Transverse colon (tissue), 4 donors: ENCODE results near the gene NUP210.

Experiments used
- POLR2A ChIP-seq: fragments of 450-650 bp; IDR thresholded peaks from one replicate; pipeline ENCODE4 v1.6.1; 2016; ENCODE audit warnings: antibody characterized with exemption, mild to moderate bottlenecking, moderate library complexity
- POLR2AphosphoS5 ChIP-seq, 3 donors: sonication (generic); formaldehyde crosslinking; IDR thresholded peaks; one replicate each; pipeline ENCODE4 v1.6.1; 2016; ENCODE audit warnings: antibody characterized with exemption in 3 of 3
- TF ChIP-seq, protein P1 (sequence below), 5 experiments: fragments of 200-600 bp in 3 of 5; fragments of 450-650 bp in 2 of 5; sonication (generic) in 3 of 5; IDR thresholded peaks; 1 replicate in 2 of 5; 2 replicates in 3 of 5; pipeline ENCODE4 v1.5.1; 2016 to 2017; ENCODE audit warnings: antibody characterized with exemption in 5 of 5, inconsistent platforms in 3 of 5, mild to moderate bottlenecking in 2 of 5, moderate library complexity in 1 of 5

DNA sequence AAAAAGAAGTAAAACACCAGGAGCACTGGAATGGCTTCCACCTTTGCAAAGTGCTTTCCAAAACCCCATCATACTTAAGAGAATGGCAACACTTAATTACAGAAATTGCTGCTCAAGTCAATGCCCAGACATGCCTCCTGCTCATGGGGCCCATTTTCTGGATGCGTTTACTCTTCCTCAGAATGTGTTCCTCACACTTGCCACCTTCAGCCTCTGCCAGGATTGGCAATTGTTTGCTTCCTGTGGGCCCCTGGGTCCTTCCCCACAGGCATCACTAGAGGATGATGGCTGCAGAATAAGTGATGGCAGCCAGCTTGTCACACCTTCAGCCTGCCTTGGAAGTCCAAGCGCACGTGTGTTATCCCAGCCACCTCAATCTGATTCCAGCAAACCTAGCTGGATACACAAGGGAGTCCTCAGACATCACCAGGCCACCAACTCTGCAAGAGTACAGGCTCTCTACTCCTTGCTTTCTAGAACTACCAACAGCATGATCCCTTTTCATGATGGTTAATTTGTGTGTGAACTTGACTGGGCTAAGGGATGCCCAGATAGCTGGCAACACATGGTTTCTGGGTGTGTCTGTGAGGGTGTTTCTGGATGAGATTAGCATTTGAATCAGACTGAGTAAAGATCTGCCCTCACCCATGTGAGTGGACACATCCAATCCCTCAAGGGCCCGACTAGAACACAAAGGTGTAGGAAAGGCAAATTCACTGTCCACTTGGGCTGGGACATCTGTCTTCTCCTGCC, 4.9 kb upstream of the NUP210 start:
- TF ChIP-seq, protein P1, sequence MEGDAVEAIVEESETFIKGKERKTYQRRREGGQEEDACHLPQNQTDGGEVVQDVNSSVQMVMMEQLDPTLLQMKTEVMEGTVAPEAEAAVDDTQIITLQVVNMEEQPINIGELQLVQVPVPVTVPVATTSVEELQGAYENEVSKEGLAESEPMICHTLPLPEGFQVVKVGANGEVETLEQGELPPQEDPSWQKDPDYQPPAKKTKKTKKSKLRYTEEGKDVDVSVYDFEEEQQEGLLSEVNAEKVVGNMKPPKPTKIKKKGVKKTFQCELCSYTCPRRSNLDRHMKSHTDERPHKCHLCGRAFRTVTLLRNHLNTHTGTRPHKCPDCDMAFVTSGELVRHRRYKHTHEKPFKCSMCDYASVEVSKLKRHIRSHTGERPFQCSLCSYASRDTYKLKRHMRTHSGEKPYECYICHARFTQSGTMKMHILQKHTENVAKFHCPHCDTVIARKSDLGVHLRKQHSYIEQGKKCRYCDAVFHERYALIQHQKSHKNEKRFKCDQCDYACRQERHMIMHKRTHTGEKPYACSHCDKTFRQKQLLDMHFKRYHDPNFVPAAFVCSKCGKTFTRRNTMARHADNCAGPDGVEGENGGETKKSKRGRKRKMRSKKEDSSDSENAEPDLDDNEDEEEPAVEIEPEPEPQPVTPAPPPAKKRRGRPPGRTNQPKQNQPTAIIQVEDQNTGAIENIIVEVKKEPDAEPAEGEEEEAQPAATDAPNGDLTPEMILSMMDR (IDR thresholded peaks at IDR 0.05) = no peak
- no peak for TF ChIP-seq POLR2AphosphoS5 (IDR thresholded peaks at IDR 0.05)
- no peak for TF ChIP-seq POLR2A
